ENCODE results near the gene MCOLN2.

- TF ChIP-seq CTCF (IDR thresholded peaks at IDR 0.05; ENCODE audit: insufficient read depth, low read depth, low read length) = no peak
- TF ChIP-seq EZH2 (IDR thresholded peaks at IDR 0.05; ENCODE audit: insufficient read depth, low read length) = no peak
Measured at GRCh38 chr1:84930329-84930728, 66.6 kb downstream of the MCOLN2 start.

Measured in astrocyte (in vitro differentiated cells and primary cell).